Measurements from ENCODE around the gene SARDH.

GRCh38 chr9:133714606-133715294 lies 23.4 kb downstream of the SARDH start:
- TF ChIP-seq CTCF (IDR thresholded peaks at IDR 0.05; ENCODE audit: borderline replicate concordance, extremely low read depth, low read length, poor library complexity, severe bottlenecking) (no peak), EZH2 (IDR thresholded peaks at IDR 0.05; ENCODE audit: borderline replicate concordance, low read depth, low read length, severe bottlenecking) (no peak)
